ENCODE data around the gene LRP8. TPM values are rescaled to one million over a fixed set of nuclear protein-coding genes. Genes with fewer than 3 reads are reported as not detected.

LRP8 gene
- total RNA-seq, 1 experiment from 2014 or later: 69.5 TPM

DNA sequence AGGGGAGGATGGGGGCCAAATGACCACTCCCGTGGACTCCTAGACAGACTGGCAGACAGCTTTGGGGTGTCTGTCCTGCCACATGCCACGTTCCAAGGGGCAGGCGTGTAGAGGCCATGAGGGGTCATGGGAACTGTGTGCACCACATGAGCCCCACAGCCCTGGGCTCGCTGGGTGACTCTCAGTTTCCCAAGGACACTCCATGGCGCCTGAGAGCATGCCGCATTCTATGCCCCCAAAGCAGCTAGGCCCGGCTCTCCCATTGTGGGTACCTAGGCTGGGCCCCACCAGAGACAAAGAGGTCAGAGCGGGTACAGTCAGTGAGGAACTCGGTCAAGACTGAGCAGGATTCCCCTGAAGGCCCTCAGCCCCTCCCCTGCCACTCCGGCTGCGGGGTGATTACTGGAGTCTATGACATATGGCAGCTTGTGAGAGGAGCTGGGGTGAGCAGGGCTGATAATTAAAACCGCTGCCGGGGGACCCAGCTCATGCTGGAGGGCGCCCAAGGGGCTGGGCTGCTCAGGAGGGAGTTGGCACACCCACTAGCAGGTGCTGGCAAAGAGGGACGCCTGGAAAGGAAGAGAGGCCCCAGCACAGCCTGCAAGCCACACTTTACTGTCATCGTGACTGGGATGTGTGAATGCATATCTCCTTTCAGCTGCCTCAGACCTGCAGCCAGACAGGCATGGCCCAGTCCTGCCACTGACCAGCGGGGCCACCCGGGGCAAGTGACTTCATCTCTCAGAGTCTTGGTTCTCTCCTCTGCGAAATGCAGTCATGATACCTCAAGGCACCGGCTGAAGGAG lies 8.4 kb downstream of the LRP8 start (continued):
- TF ChIP-seq, protein P1, sequence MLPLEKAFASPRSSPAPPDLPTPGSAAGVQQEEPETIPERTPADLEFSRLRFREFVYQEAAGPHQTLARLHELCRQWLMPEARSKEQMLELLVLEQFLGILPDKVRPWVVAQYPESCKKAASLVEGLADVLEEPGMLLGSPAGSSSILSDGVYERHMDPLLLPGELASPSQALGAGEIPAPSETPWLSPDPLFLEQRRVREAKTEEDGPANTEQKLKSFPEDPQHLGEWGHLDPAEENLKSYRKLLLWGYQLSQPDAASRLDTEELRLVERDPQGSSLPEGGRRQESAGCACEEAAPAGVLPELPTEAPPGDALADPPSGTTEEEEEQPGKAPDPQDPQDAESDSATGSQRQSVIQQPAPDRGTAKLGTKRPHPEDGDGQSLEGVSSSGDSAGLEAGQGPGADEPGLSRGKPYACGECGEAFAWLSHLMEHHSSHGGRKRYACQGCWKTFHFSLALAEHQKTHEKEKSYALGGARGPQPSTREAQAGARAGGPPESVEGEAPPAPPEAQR (CRISPR knock-in tag; IDR thresholded peaks at IDR 0.05): no peak
- TF ChIP-seq NR3C1 (CRISPR knock-in tag; conservative IDR thresholded peaks at IDR 0.05; ENCODE audit: low read depth) (no peak), E2F4 (CRISPR knock-in tag; IDR thresholded peaks at IDR 0.05; ENCODE audit: borderline replicate concordance, low read depth) (no peak)
- TF ChIP-seq, protein P2, sequence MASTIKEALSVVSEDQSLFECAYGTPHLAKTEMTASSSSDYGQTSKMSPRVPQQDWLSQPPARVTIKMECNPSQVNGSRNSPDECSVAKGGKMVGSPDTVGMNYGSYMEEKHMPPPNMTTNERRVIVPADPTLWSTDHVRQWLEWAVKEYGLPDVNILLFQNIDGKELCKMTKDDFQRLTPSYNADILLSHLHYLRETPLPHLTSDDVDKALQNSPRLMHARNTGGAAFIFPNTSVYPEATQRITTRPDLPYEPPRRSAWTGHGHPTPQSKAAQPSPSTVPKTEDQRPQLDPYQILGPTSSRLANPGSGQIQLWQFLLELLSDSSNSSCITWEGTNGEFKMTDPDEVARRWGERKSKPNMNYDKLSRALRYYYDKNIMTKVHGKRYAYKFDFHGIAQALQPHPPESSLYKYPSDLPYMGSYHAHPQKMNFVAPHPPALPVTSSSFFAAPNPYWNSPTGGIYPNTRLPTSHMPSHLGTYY (CRISPR knock-in tag; IDR thresholded peaks at IDR 0.05): no peak

DNA sequence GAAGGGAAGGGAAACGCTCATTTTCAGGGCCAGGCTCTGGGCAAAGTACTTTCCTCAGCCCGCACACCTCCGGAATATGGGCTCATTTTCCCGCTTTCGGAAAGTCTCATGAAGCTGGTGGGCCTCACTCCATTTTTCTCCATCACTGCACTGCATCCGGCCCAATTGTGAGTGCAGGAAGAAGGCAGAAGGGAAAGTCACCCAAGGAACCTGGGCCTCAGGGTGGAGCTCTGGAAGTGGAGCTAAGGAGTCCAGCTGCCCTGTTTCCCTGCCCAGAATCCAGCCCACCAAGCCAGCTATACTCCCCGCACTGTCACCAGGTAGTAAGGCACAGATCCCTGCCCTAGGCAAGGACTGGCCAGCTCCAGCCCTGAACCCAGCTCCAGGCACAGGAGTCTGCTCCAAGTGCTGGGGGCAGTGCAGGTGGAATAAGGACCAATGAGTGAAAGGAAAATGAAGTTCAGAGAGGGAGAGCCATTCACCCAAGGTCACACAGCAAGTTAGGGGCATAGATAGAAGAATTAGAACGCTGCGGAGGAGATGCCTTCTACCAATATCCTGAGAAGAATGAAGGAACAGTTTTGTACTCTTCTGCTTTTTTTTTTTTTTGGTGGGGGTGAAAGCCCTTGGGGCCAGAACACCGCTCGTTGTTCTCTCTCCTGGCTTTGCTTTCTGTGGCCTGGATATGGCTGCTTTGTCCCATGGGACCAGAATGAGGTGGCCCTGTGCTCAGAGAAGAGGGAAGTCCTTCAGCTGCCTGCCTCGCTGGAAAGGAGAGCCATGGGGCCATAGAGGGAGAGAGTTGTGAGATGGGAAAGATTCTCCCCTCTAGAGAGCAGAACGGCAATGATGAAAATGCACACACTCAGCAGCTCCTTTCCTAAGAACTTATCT lies 10.0 kb downstream of the LRP8 start:
- Mint-ChIP-seq H3K36me3 (peaks cover 32% of the 10 kb centered on the region), H3K4me1 (peaks cover 30% of the 10 kb centered on the region), H3K4me3 (no peak overlapping the region), H3K27ac (peak overlapping the region; percentile 68), H3K9me3 (no peaks in the 10 kb centered on the region), H3K27me3 (ENCODE audit: low read depth) (no peaks in the 10 kb centered on the region)
- ChIA-PET POLR2A (interaction anchor here (0.7 to 0.9 kb wide), 2 partner anchors 9 to 29 kb away, joined by 3 to 4 read pairs; no protein-coding TSS in a partner anchor), CTCF (interaction anchor here (0.8 to 1.6 kb wide), 3 partner anchors 14 to 276 kb away, joined by 3 to 8 read pairs (median 3); no protein-coding TSS in a partner anchor)
- DNase-seq (ENCODE audit: low spot score): no peak
- no peak for ATAC-seq
- no peak for TF ChIP-seq GRHL2 (CRISPR knock-in tag; IDR thresholded peaks at IDR 0.05; ENCODE audit: insufficient replicate concordance, severe bottlenecking)
- no peak for TF ChIP-seq ZNF317 (CRISPR knock-in tag; IDR thresholded peaks at IDR 0.05; ENCODE audit: borderline replicate concordance, low read depth)
- no peak for TF ChIP-seq ZNF138 (CRISPR knock-in tag; conservative IDR thresholded peaks at IDR 0.05)
- no peak for TF ChIP-seq ZNF219 (CRISPR knock-in tag; IDR thresholded peaks at IDR 0.05; ENCODE audit: borderline replicate concordance)
- TF ChIP-seq FOXK1 (CRISPR knock-in tag; IDR thresholded peaks at IDR 0.05): no peak
- TF ChIP-seq, protein P3, sequence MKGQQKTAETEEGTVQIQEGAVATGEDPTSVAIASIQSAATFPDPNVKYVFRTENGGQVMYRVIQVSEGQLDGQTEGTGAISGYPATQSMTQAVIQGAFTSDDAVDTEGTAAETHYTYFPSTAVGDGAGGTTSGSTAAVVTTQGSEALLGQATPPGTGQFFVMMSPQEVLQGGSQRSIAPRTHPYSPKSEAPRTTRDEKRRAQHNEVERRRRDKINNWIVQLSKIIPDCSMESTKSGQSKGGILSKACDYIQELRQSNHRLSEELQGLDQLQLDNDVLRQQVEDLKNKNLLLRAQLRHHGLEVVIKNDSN (CRISPR knock-in tag; IDR thresholded peaks at IDR 0.05): no peak
- TF ChIP-seq, protein P4, sequence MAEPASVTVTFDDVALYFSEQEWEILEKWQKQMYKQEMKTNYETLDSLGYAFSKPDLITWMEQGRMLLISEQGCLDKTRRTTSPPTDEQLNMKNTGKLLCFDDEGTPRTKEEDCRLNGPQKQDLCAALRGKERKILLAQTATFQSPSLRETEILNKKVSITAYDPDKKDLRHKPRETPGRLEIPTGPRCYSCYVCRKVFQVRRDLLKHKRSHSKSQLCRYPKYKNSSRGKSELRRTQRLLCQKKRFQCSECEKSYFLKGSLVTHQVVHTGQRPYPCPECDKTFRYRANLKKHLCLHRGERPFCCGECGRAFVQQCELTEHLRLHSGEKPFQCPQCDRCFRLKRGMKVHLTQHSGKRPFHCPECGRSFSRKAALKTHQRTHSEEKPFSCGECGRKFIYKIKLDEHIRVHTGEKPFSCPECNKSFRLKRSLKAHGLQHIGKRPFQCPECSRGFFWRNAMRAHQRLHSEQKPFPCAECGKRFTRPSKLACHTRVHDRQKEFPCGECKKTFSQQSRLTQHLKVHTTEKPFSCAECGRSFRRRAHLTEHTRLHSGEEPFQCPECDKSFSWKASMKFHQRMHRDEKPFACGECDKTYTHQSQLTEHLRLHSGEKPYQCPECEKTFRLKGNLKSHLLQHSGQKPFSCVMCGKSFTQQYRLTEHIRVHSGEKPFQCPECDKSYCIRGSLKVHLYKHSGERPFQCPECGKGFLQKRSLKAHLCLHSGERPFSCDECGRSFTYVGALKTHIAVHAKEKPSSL (CRISPR knock-in tag; conservative IDR thresholded peaks at IDR 0.05): no peak
- no peak for TF ChIP-seq ZNF281 (CRISPR knock-in tag; IDR thresholded peaks at IDR 0.05)
- no peak for TF ChIP-seq JAZF1 (CRISPR knock-in tag; IDR thresholded peaks at IDR 0.05)
- TF ChIP-seq ZNF671 (CRISPR knock-in tag; IDR thresholded peaks at IDR 0.05): no peak
- no peak for TF ChIP-seq KAT7 (CRISPR knock-in tag; IDR thresholded peaks at IDR 0.05; ENCODE audit: borderline replicate concordance)
- no peak for TF ChIP-seq TP53 (CRISPR knock-in tag; IDR thresholded peaks at IDR 0.05)
- no peak for TF ChIP-seq PRRX2 (CRISPR knock-in tag; IDR thresholded peaks at IDR 0.05)
- no peak for TF ChIP-seq RELA (CRISPR knock-in tag; IDR thresholded peaks at IDR 0.05; ENCODE audit: borderline replicate concordance)
- no peak for TF ChIP-seq E2F4 (CRISPR knock-in tag; IDR thresholded peaks at IDR 0.05; ENCODE audit: borderline replicate concordance, low read depth)
- TF ChIP-seq ETV6 (CRISPR knock-in tag; IDR thresholded peaks at IDR 0.05): no peak
